Fibroblast of lung (primary cell): Measurements from ENCODE around the gene FAM170B. TPM values are rescaled to one million over a fixed set of nuclear protein-coding genes. Genes with fewer than 3 reads are reported as not detected.

Source experiments
- DNase-seq, 2 donors: peaks; one replicate each; pipeline versions ENCODE4 v3.0.0 to v3.0.0-alpha.2; 2010; ENCODE audit warnings: low read depth in 2 of 2
- H2AFZ ChIP-seq: 2 replicates; pipeline ENCODE4 v1.5.1; 2012; ENCODE audit warnings: low read length, control low read depth, inconsistent platforms
- H3K27ac ChIP-seq: 2 replicates; pipeline ENCODE4 v1.5.1; 2011; ENCODE audit warnings: low read length, control low read depth; ENCODE audit not compliant: insufficient read depth
- H3K27me3 ChIP-seq: 2 replicates; pipeline ENCODE4 v1.5.1; 2011; ENCODE audit warnings: mild to moderate bottlenecking, low read length; ENCODE audit not compliant: control insufficient read depth, insufficient read depth
- H3K36me3 ChIP-seq: 2 replicates; pipeline ENCODE4 v1.5.1; 2011; ENCODE audit warnings: low read length; ENCODE audit not compliant: control insufficient read depth, insufficient read depth
- H3K4me1 ChIP-seq: 2 replicates; pipeline ENCODE4 v1.5.1; 2011; ENCODE audit warnings: low read length; ENCODE audit not compliant: control insufficient read depth, insufficient read depth; ENCODE audit errors: extremely low read depth
- H3K4me2 ChIP-seq: 2 replicates; pipeline ENCODE4 v1.5.1; 2011; ENCODE audit warnings: low read length, control low read depth; ENCODE audit not compliant: insufficient read depth; ENCODE audit errors: extremely low read depth
- H3K4me3 ChIP-seq, 4 experiments: fragments of 200-600 bp in 1 of 4; sonication (generic) in 1 of 4; replicated peaks in 1 of 4; 2 replicates each; pipeline ENCODE4 v1.5.1; 2011 to 2016; ENCODE audit warnings: low read length in 4 of 4, low read depth in 3 of 4, mild to moderate bottlenecking in 3 of 4, control low read depth in 2 of 4, inconsistent platforms in 1 of 4, mixed read lengths in 1 of 4; ENCODE audit not compliant: insufficient read depth in 1 of 4; ENCODE audit errors: control extremely low read depth in 1 of 4
- H3K79me2 ChIP-seq: 2 replicates; pipeline ENCODE4 v1.5.1; 2012; ENCODE audit warnings: mild to moderate bottlenecking, low read length, inconsistent platforms; ENCODE audit not compliant: control insufficient read depth, insufficient read depth
- H3K9ac ChIP-seq: 2 replicates; pipeline ENCODE4 v1.5.1; 2011; ENCODE audit warnings: mild to moderate bottlenecking, low read length, control low read depth; ENCODE audit not compliant: insufficient read depth
- H3K9me3 ChIP-seq: 2 replicates; pipeline ENCODE4 v1.5.1; 2012; ENCODE audit warnings: low read depth, low read length; ENCODE audit not compliant: control insufficient read depth, insufficient read depth
- H4K20me1 ChIP-seq: 2 replicates; pipeline ENCODE4 v1.5.1; 2011; ENCODE audit warnings: low read length; ENCODE audit not compliant: control insufficient read depth, insufficient read depth; ENCODE audit errors: extremely low read depth
- CTCF ChIP-seq, 2 donors: IDR thresholded peaks in 1 of 2; conservative IDR thresholded peaks in 1 of 2; 1 replicate in 1 of 2; 2 replicates in 1 of 2; pipeline ENCODE4 v1.5.1; 2011 to 2012; ENCODE audit warnings: low read length in 2 of 2, control low read depth in 1 of 2, inconsistent platforms in 1 of 2, low read depth in 1 of 2, mild to moderate bottlenecking in 1 of 2
- EZH2 ChIP-seq: IDR thresholded peaks from 2 replicates; pipeline ENCODE4 v1.5.1; 2012; ENCODE audit warnings: low read length, control low read depth, mild to moderate bottlenecking; ENCODE audit errors: missing control alignments
- polyA plus RNA-seq, 2 donors: library from polyadenylated mRNA; depleted of rRNA in 1 of 2; stranded (reverse) in 1 of 2; unstranded in 1 of 2; fragments of >200 nt; gene quantifications; 2 replicates each; pipeline ENCODE4 v1.2.1, GENCODE V29; 2011 to 2012; ENCODE audit warnings: missing spikeins in 1 of 2
- total RNA-seq: library from RNA; depleted of rRNA; stranded (reverse); fragments of >200 nt; gene quantifications from 2 replicates; pipeline ENCODE4 v1.2.1, GENCODE V29; 2014

Gene FAM170B
- total and polyA plus RNA-seq, 2 donors (not counting 1 experiment from before 2014, with no cell fraction given), result not detected

GRCh38 chr10:49116509-49117375 is 17.1 kb downstream of the FAM170B start:
- Histone ChIP-seq H3K9ac (no peak overlapping the region), H3K27me3 (peaks cover 8% of the 10 kb centered on the region), H3K4me2 (no peak overlapping the region), H3K36me3 (no peaks in the 10 kb centered on the region), H3K79me2 (no peaks in the 10 kb centered on the region), H4K20me1 (no peaks in the 10 kb centered on the region), H3K27ac (no peak overlapping the region), H3K4me3 (no peak overlapping the region), H3K4me1 (peaks cover 2% of the 10 kb centered on the region), H3K9me3 (no peaks in the 10 kb centered on the region), H2AFZ (no peak overlapping the region)
- DNase-seq, result no peak
- TF ChIP-seq EZH2 (no peak), CTCF (conservative IDR thresholded peaks at IDR 0.05 in 1 of 2, IDR thresholded peaks at IDR 0.05 in 1 of 2; ENCODE audit: low read depth in 1 of 2, low read length in 2 of 2) (no peak)

- no peaks in the 10 kb centered on the region for H4K20me1 ChIP-seq
- peaks cover 5% of the 10 kb centered on the region for H3K4me1 ChIP-seq
- peaks cover 8% of the 10 kb centered on the region for H3K27me3 ChIP-seq
- peak overlapping the region in 2 of 4 experiments; percentile 21 to 50 for H3K4me3 ChIP-seq
- peak overlapping the region; percentile 17 for H2AFZ ChIP-seq
- peak overlapping the region; percentile 51 for H3K4me2 ChIP-seq
- DNase-seq, result no peak
- no peaks in the 10 kb centered on the region for H3K36me3 ChIP-seq
- peak overlapping the region; percentile 23 for H3K9ac ChIP-seq
- TF ChIP-seq CTCF (conservative IDR thresholded peaks at IDR 0.05 in 1 of 2, IDR thresholded peaks at IDR 0.05 in 1 of 2; ENCODE audit: low read depth in 1 of 2, low read length in 2 of 2) (no peak), EZH2 (no peak)
- no peaks in the 10 kb centered on the region for H3K9me3 ChIP-seq
- H3K27ac ChIP-seq, result no peak overlapping the region
- H3K79me2 ChIP-seq, result no peaks in the 10 kb centered on the region
Observed at GRCh38 chr10:49115796-49116508, 17.9 kb downstream of the FAM170B start.
